HG02798 (cell line): ENCODE data around the gene TNFRSF18.
A peak's percentile ranks its signal among the peaks of the same experiment; 100 is the strongest.

Experiments used
- ATAC-seq: cut with Tn5 transposase; IDR thresholded peaks from one replicate; pipeline ENCODE4 v1.9.1; 2021; ENCODE audit warnings: mild to moderate bottlenecking; ENCODE audit not compliant: unreplicated experiment, poor library complexity

Gene TNFRSF18

GRCh38 chr1:1240822-1241587 lies 34.6 kb upstream of the TNFRSF18 start:
- no peak for ATAC-seq

GRCh38 chr1:1240348-1240732 lies 33.9 kb upstream of the TNFRSF18 start:
- ATAC-seq, result no peak

- no peak for ATAC-seq
Observed at GRCh38 chr1:1239614-1240347, 33.4 kb upstream of the TNFRSF18 start.

GRCh38 chr1:1239227-1239613 lies 32.8 kb upstream of the TNFRSF18 start:
- no peak for ATAC-seq

- ATAC-seq, result no peak
Observed at GRCh38 chr1:1238702-1239178, 32.3 kb upstream of the TNFRSF18 start.

GRCh38 chr1:1237874-1238701 lies 31.7 kb upstream of the TNFRSF18 start:
- no peak for ATAC-seq

GRCh38 chr1:1236945-1237873 lies 30.8 kb upstream of the TNFRSF18 start:
- no peak for ATAC-seq

GRCh38 chr1:1236176-1236763 lies 29.9 kb upstream of the TNFRSF18 start:
- no peak for ATAC-seq

GRCh38 chr1:1235016-1235744 lies 28.8 kb upstream of the TNFRSF18 start:
- no peak for ATAC-seq

GRCh38 chr1:1234180-1234808 lies 27.9 kb upstream of the TNFRSF18 start:
- ATAC-seq, result no peak

- ATAC-seq, result no peak
Observed at GRCh38 chr1:1233567-1233892, 27.1 kb upstream of the TNFRSF18 start.

- no peak for ATAC-seq
Observed at GRCh38 chr1:1232796-1233566, 26.6 kb upstream of the TNFRSF18 start.

- no peak for ATAC-seq
Observed at GRCh38 chr1:1232208-1232795, 25.9 kb upstream of the TNFRSF18 start, which contains the start of gene B3GALT6. B3GALT6 (plus strand) TSS chr1:1232237; CDS start chr1:1232279, 42 bp downstream.

- ATAC-seq, result peak; percentile 94
Observed at GRCh38 chr1:1231400-1232207, 25.2 kb upstream of the TNFRSF18 start, which contains the start of gene SDF4. SDF4 (minus strand) TSS chr1:1232001; CDS start chr1:1228772, 3,229 bp downstream.

- ATAC-seq, result no peak
Observed at GRCh38 chr1:1230656-1231399, 24.4 kb upstream of the TNFRSF18 start.

GRCh38 chr1:1229770-1230169 lies 23.4 kb upstream of the TNFRSF18 start:
- no peak for ATAC-seq
